Subcutaneous abdominal adipose tissue (tissue), 5 donors: Measurements from ENCODE around the gene FAH.
"Not testable (repeated sequence)": the region's sequence is repeated elsewhere in the genome, so short reads cannot be mapped to it uniquely, and the experiment has no call there.

Experiments used
- H3K27ac ChIP-seq: one replicate; pipeline ENCODE4 v1.7.0; 2013; ENCODE audit warnings: low read depth, mild to moderate bottlenecking, inconsistent platforms, low read length, moderate library complexity
- H3K27me3 ChIP-seq, 5 donors: one replicate each; pipeline ENCODE4 v1.7.0; 2013; ENCODE audit warnings: low read length in 5 of 5, inconsistent platforms in 1 of 5; ENCODE audit not compliant: control insufficient read depth in 5 of 5, insufficient read depth in 4 of 5
- H3K36me3 ChIP-seq, 5 donors: one replicate each; pipeline ENCODE4 v1.7.0; 2013; ENCODE audit warnings: low read length in 5 of 5; ENCODE audit not compliant: control insufficient read depth in 5 of 5, insufficient read depth in 5 of 5
- H3K4me1 ChIP-seq, 5 donors: one replicate each; pipeline ENCODE4 v1.7.0; 2013; ENCODE audit warnings: low read length in 5 of 5, mild to moderate bottlenecking in 3 of 5, moderate library complexity in 1 of 5; ENCODE audit not compliant: control insufficient read depth in 5 of 5, insufficient read depth in 5 of 5
- H3K4me3 ChIP-seq, 5 donors: one replicate each; pipeline ENCODE4 v1.7.0; 2013; ENCODE audit warnings: low read length in 5 of 5, low read depth in 1 of 5
- H3K9ac ChIP-seq, 5 donors: one replicate each; pipeline ENCODE4 v1.7.0; 2013; ENCODE audit warnings: low read length in 5 of 5, mild to moderate bottlenecking in 4 of 5, moderate library complexity in 3 of 5
- H3K9me3 ChIP-seq, 5 donors: one replicate each; pipeline ENCODE4 v1.7.0; 2013; ENCODE audit warnings: low read length in 5 of 5; ENCODE audit not compliant: control insufficient read depth in 5 of 5
- donor health status: healthy.
- donor health status: healthy.
- donor health status: healthy.
- donor health status: healthy.
- donor health status: healthy.

Gene FAH

GRCh38 chr15:80141916-80142598, 10.7 kb upstream of the FAH start:
- no peaks in the 10 kb centered on the region for H3K27me3 ChIP-seq
- H3K36me3 ChIP-seq: peaks cover 0 to 12% (median 6%) of the 10 kb centered on the region in 5 donors
- no peaks in the 10 kb centered on the region for H3K4me1 ChIP-seq
- H3K4me3 ChIP-seq: no peak overlapping the region
- H3K27ac ChIP-seq: no peak overlapping the region
- no peaks in the 10 kb centered on the region for H3K9me3 ChIP-seq
- H3K9ac ChIP-seq: no peak overlapping the region

GRCh38 chr15:80142646-80143045, 10.2 kb upstream of the FAH start:
- no peak overlapping the region for H3K27ac ChIP-seq

GRCh38 chr15:80151148-80151547, 1.7 kb upstream of the FAH start:
- no peak overlapping the region for H3K27ac ChIP-seq
- H3K4me1 ChIP-seq: peaks cover 6 to 47% (median 38%) of the 10 kb centered on the region in 5 donors
- H3K9ac ChIP-seq: peak overlapping the region in 1 of 5 donors; percentile 72
- H3K27me3 ChIP-seq: no peaks in the 10 kb centered on the region
- no peaks in the 10 kb centered on the region for H3K36me3 ChIP-seq
- no peaks in the 10 kb centered on the region for H3K9me3 ChIP-seq
- peak overlapping the region in 1 of 5 donors; percentile 35 for H3K4me3 ChIP-seq

More at GRCh38 chr15:80142646-80143045, 10.2 kb upstream of the FAH start:
- Histone ChIP-seq H3K36me3 (peaks cover 0 to 7% (median 3%) of the 10 kb centered on the region in 5 donors), H3K9ac (no peak overlapping the region), H3K27me3 (no peaks in the 10 kb centered on the region), H3K9me3 (no peaks in the 10 kb centered on the region), H3K4me3 (no peak overlapping the region), H3K4me1 (no peaks in the 10 kb centered on the region)

DNA sequence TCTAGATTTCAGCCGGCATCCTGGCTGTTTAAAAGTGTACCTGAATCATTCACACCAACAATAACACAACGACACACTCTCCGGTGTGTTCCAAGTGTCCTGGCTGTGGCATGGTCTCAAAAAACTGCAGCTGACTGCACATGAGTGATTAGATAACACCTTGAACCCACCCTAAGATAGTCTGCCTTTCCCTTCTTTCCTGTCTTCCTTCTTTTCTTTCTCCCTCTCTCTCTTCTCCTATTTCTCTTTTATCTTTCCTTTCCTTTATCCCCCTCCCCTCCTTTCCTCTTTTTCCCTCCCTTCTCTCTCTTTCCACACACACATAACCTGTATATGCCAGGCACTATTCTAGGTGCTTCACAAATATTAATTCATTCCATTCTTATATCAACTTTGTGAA, 1.2 kb upstream of the FAH start:
- no peaks in the 10 kb centered on the region for H3K36me3 ChIP-seq
- H3K4me1 ChIP-seq: peaks cover 6 to 51% (median 42%) of the 10 kb centered on the region in 5 donors
- H3K27me3 ChIP-seq: no peaks in the 10 kb centered on the region
- H3K9ac ChIP-seq: peak overlapping the region in 2 of 5 donors; percentile 23 to 72
- H3K9me3 ChIP-seq: no peaks in the 10 kb centered on the region
- peak overlapping the region; percentile 63 for H3K27ac ChIP-seq
- H3K4me3 ChIP-seq: peak overlapping the region in 1 of 5 donors; percentile 35

- Histone ChIP-seq H3K27me3 (no peaks in the 10 kb centered on the region), H3K36me3 (peaks cover 0 to 4% (median 0%) of the 10 kb centered on the region in 5 donors), H3K27ac (peak overlapping the region; percentile 63), H3K9me3 (no peaks in the 10 kb centered on the region), H3K9ac (peak overlapping the region in 3 of 5 donors; percentile 23 to 72 (median 42)), H3K4me3 (peak overlapping the region; percentile 71 to 80 (median 77)), H3K4me1 (peaks cover 6 to 59% (median 50%) of the 10 kb centered on the region in 5 donors)
Measured at GRCh38 chr15:80152180-80152895, 461 bp upstream of the FAH start.

GRCh38 chr15:80153900-80154299, 1.1 kb downstream of the FAH start:
- no peaks in the 10 kb centered on the region for H3K9me3 ChIP-seq
- peak overlapping the region; percentile 71 to 90 (median 80) for H3K4me3 ChIP-seq
- H3K9ac ChIP-seq: peak overlapping the region in 3 of 5 donors; percentile 33 to 73 (median 65)
- H3K27ac ChIP-seq: peak overlapping the region; percentile 77
- H3K36me3 ChIP-seq: peaks cover 0 to 19% (median 8%) of the 10 kb centered on the region in 5 donors
- no peaks in the 10 kb centered on the region for H3K27me3 ChIP-seq
- peaks cover 8 to 72% (median 66%) of the 10 kb centered on the region in 5 donors for H3K4me1 ChIP-seq

- H3K36me3 ChIP-seq: peaks cover 0 to 22% (median 8%) of the 10 kb centered on the region in 5 donors
- peak overlapping the region; percentile 77 for H3K27ac ChIP-seq
- peak overlapping the region in 3 of 5 donors; percentile 33 to 73 (median 65) for H3K9ac ChIP-seq
- peak overlapping the region; percentile 45 to 90 (median 77) for H3K4me3 ChIP-seq
- no peaks in the 10 kb centered on the region for H3K9me3 ChIP-seq
- H3K4me1 ChIP-seq: peaks cover 8 to 75% (median 68%) of the 10 kb centered on the region in 5 donors
- no peaks in the 10 kb centered on the region for H3K27me3 ChIP-seq
Measured at GRCh38 chr15:80154336-80154735, 1.5 kb downstream of the FAH start.

- Histone ChIP-seq H3K4me1 (peaks cover 9 to 82% (median 75%) of the 10 kb centered on the region in 5 donors), H3K4me3 (peak overlapping the region in 4 of 5 donors; percentile 4 to 36 (median 14)), H3K9me3 (no peaks in the 10 kb centered on the region), H3K27me3 (no peaks in the 10 kb centered on the region), H3K36me3 (peaks cover 0 to 28% (median 12%) of the 10 kb centered on the region in 5 donors), H3K27ac (peak overlapping the region; percentile 77), H3K9ac (peak overlapping the region in 1 of 5 donors; percentile 37)
Measured at GRCh38 chr15:80155001-80155377, 2.2 kb downstream of the FAH start.

- Histone ChIP-seq H3K4me3 (peak overlapping the region in 2 of 5 donors; percentile 16 to 17), H3K4me1 (peaks cover 13 to 88% (median 81%) of the 10 kb centered on the region in 5 donors), H3K36me3 (peaks cover 0 to 30% (median 12%) of the 10 kb centered on the region in 5 donors), H3K27ac (peak overlapping the region; percentile 77), H3K9ac (peak overlapping the region in 1 of 5 donors; percentile 37)
- not testable (repeated sequence) for H3K9me3 ChIP-seq, H3K27me3 ChIP-seq
Measured at GRCh38 chr15:80155378-80156175, 2.8 kb downstream of the FAH start.
